Motor neuron (in vitro differentiated cells): Measurements from ENCODE around the gene DLG2. TPM values are rescaled to one million over a fixed set of nuclear protein-coding genes. Genes with fewer than 3 reads are reported as not detected.
"Not testable (repeated sequence)": the region's sequence is repeated elsewhere in the genome, so short reads cannot be mapped to it uniquely, and the experiment has no call there.

Experiments used
- ATAC-seq, 8 experiments: fragments of 200-7000 bp; cut with Tn5 transposase; replicated peaks in 6 of 8; 2 replicates each; pipeline ENCODE4 v1.8.0; 2021; ENCODE audit warnings: mild to moderate bottlenecking in 8 of 8, moderate library complexity in 8 of 8
- H3K27ac ChIP-seq, 2 donors: fragments of 250-450 bp; sonication (Bioruptor Pico); 2 replicates each; pipeline ENCODE4 v1.9.0; 2021; ENCODE audit warnings: antibody characterized with exemption in 2 of 2, mild to moderate bottlenecking in 2 of 2, moderate library complexity in 1 of 2
- H3K4me1 ChIP-seq, 2 donors: fragments of 250-450 bp; sonication (Bioruptor Pico); replicated peaks in 1 of 2; 2 replicates each; pipeline ENCODE4 v1.6.1; 2021; ENCODE audit warnings: antibody characterized with exemption in 2 of 2, mild to moderate bottlenecking in 2 of 2, moderate library complexity in 1 of 2
- H3K4me3 ChIP-seq, 5 donors: fragments of 250-450 bp; sonication (Bioruptor Pico); 2 replicates each; pipeline ENCODE4 v1.9.0; 2021; ENCODE audit warnings: antibody characterized with exemption in 5 of 5, mild to moderate bottlenecking in 5 of 5, moderate library complexity in 4 of 5
- WGBS, 10 experiments: fragments of 450-650 bp; shearing (Covaris generic); methylation state at CpG; one replicate each; pipeline ENCODE4 v1.0.0; 2022; 5-methylcytosine and 5-hydroxymethylcytosine counted together
- in situ Hi-C, 9 experiments: fragments of 400-800 bp; cut with MboI; loops; one replicate each; pipeline ENCODE4 v1.15.0; 2021; ENCODE audit warnings: low sequenced_read_pairs in 9 of 9, low pct_unique_long_range_greater_than_20kb in 2 of 9; ENCODE audit not compliant: unreplicated experiment in 9 of 9
- total RNA-seq, 8 experiments: library from RNA; unstranded; fragments of 300-600 nt; gene quantifications; 2 replicates each; pipeline versions ENCODE4 v1.2.3 to v1.2.4, GENCODE V29; 2022

The DLG2 gene
- total RNA-seq, 8 experiments from 2014 or later = 1.3 to 17.5 (median 6.5) TPM

DNA sequence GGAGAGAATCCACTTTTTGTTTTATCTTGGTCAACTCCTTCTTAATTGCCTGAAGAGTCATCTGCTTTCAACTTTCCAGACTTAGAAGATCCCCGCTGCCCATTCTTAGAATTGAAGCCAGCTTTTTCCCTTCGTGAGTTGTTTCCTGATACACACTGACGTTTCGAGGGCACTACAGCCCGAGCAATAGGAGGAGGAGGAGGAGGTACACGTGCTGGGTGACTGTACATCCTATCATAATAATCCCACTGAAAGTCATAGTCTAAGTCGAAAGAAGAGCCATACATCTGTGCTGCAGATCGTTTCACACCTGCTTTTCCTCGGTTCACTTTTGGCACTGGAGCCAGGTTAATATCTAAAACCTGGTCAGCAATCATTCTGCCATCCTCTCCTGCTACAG, 606.1 kb downstream of the DLG2 start:
- Histone ChIP-seq H3K4me3 (no peak overlapping the region), H3K27ac (no peak overlapping the region), H3K4me1 (no peaks in the 10 kb centered on the region)
- peak in 3 of 8 experiments; percentile 32 to 71 (median 55) for ATAC-seq
- in situ Hi-C loops = no loop called here
- WGBS, 10 experiments = 7 to 93% (median 80%) methylated on average over 2 to 9 of the region's 9 CpGs; no CpG with 5 or more reads in 1 of the 10 experiments

DNA sequence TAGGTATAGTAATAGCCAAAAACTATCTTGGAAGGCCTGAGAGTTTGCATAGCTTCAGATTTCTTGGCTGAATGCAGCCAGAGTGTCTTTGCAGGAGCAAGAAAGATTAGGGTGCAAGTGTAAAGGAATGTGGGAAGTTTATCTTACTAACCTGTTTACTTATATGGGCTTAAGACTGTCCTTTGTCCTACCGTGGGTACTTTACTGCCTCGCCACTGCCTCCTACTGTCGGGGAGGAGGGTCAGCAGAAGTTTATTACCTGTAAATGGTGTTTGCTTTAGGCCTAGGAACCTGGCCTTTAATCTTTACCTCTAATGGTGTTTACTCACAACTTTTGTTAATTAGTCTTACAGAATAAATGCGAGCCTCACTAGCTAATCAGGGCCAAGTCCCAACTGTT, 633.8 kb downstream of the DLG2 start:
- Histone ChIP-seq H3K4me3 (no peak overlapping the region), H3K27ac (no peak overlapping the region), H3K4me1 (no peaks in the 10 kb centered on the region)
- in situ Hi-C loops = loop anchor here in 1 of 9 experiments (25.0 kb wide), 1 partner anchor 206 kb away; no protein-coding TSS in a partner anchor
- no peak for ATAC-seq
- 50 to 83% (median 72%) methylated on average over 1 to 4 of the region's 4 CpGs; no CpG with 5 or more reads in 2 of the 10 experiments for WGBS, 10 experiments

DNA sequence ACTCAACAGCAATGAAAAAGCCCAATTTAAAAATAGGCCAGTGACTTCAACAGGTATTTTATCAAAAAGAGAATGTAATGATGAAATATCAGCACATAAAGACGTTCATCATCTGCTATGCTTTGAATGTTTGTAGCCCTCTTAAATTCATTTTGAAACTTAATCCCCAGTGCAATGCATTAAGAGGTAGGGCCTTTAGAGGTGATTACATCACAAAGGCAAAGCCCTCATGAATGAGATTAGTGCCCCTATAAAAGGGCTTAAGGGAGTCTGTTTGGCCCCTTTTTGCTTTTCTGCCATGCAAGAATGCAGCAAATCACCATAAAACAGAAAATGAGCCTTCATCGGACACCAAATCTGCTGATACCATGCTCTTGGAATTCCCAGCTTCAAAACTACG, 637.0 kb downstream of the DLG2 start:
- Histone ChIP-seq H3K4me3 (no peak overlapping the region), H3K27ac (no peak overlapping the region), H3K4me1 (no peaks in the 10 kb centered on the region)
- 42 to 96% (median 70%) methylated on average over 1 to 3 of the region's 3 CpGs for WGBS, 10 experiments
- no peak for ATAC-seq
- in situ Hi-C loops = loop anchor here in 1 of 9 experiments (25.0 kb wide), 1 partner anchor 203 kb away; no protein-coding TSS in a partner anchor

DNA sequence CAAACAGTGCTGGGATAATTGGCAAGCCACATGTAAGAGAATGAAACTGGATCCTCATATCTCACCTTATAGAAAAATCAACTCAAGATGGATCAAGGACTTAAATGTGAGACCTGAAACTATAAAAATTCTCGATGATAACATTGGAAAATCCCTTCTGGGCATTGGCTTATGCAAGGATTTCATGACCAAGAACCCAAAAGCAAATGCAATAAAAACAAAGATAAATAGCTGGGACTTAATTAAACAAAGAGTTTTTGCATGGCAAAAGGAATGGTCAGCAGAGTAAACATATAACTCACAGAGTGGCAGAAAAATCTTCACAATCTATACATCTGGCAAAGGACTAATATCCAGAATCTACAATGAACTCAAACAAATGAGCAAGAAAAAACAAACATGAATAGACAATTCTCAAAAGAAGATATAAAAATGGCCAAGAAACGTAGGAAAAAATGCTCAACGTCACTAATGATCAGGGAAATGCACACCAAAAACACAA, 639.4 kb downstream of the DLG2 start:
- WGBS, 10 experiments = 33 to 94% (median 61%) methylated on average over 1 to 3 of the region's 3 CpGs
- not testable (repeated sequence) for H3K4me3 ChIP-seq, ATAC-seq, H3K4me1 ChIP-seq, H3K27ac ChIP-seq
- in situ Hi-C loops = loop anchor here in 1 of 9 experiments (25.0 kb wide), 1 partner anchor 200 kb away; no protein-coding TSS in a partner anchor

DNA sequence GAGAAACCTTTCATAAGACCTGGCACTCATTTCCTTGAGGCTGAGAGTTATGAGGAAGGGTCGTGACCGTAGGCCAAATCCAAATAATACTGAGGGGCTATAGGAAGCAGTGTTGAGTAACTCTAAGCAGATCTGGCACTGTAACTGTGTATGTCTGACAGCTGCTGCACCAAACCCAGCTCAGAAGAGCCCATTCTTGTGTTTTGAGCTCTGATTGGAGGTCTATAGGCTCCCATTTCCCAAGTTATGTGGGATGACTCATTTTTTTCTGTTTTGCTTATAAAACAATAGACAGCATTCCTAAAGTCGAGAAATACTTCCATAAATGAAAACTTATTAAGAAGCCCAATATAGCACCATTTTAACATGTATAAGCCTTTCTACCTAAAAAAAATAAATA, 645.8 kb downstream of the DLG2 start:
- no peak for ATAC-seq
- 37 to 95% (median 81%) methylated on average over 2 to 3 of the region's 3 CpGs for WGBS, 10 experiments
- Histone ChIP-seq H3K4me1 (no peaks in the 10 kb centered on the region), H3K27ac (no peak overlapping the region), H3K4me3 (no peak overlapping the region)
- in situ Hi-C loops = loop anchor here in 1 of 9 experiments (25.0 kb wide), 1 partner anchor 194 kb away; no protein-coding TSS in a partner anchor

DNA sequence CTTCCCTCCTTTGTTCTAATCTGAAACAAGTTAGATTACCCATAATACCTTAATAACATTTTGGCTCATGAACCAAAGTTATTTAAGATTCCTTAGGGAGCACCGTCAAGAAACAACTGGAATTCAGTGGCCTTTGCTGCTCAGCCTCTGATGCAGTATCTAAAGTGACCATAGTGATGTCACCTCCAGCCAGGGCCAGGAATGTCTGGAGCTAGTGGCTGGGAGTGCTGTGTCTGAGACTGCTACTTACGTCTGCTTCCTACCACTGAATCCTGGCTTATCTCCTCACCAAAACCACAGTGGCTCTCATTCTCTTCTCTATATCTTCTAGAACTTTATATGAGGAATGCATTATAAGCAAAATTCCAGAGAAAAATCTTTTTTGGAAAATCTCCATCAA, 658.0 kb downstream of the DLG2 start:
- no peak for ATAC-seq
- H3K4me1 ChIP-seq = no peaks in the 10 kb centered on the region
- no peak overlapping the region for H3K4me3 ChIP-seq

DNA sequence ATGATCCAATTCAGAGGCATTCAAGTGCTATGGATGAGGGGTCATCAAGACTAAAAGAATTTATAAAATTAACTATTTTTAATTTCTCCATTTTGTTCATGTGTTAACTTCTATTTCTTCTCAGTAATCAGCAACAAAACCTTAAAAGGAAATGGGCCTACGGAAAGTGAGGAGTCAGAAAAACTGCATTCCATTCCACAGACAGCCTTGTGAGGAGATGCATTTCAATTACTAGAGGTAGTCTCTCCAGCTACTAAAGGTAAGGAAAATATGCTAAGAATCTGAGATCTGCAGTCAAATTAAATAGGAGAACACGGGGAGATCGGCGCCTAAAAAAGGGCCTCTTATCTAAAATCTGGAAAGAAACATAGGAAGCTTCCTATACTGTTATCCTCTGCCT, 661.7 kb downstream of the DLG2 start:
- WGBS, 10 experiments = 45 to 94% (median 67%) methylated on average over 1 to 4 of the region's 4 CpGs; no CpG with 5 or more reads in 1 of the 10 experiments
- no peak for ATAC-seq
- Histone ChIP-seq H3K27ac (no peak overlapping the region), H3K4me3 (no peak overlapping the region), H3K4me1 (no peaks in the 10 kb centered on the region)
- in situ Hi-C loops = no loop called here

More for the DNA sequence above, 658.0 kb downstream of the DLG2 start:
- in situ Hi-C loops = no loop called here
- WGBS, 10 experiments = 14 to 100% (median 80%) methylated on average over 1 to 2 of the region's 2 CpGs; no CpG with 5 or more reads in 2 of the 10 experiments
- H3K27ac ChIP-seq = no peak overlapping the region

DNA sequence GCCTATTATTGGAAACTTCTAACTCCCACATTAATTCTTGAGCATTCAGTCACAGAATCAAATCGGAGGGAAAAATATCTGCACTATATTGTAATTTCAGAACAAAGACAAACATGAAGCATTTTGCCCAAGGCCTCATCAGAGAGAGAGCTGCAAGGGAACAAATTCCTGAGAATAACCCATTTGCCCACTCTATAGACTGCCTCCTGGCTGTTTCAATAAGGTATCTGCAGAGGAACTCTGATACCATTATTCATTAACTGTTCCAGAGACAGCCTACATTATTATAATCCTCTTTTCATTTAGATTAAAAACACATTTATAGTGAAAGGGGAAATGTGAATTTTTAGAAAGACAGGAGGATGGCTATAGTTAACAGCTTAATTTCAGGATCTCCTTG, 663.9 kb downstream of the DLG2 start:
- no peak overlapping the region for H3K4me3 ChIP-seq
- 0 to 100% (median 33%) methylated on average over 1 of the region's 1 CpG; no CpG with 5 or more reads in 4 of the 10 experiments for WGBS, 10 experiments
- ATAC-seq = no peak

DNA sequence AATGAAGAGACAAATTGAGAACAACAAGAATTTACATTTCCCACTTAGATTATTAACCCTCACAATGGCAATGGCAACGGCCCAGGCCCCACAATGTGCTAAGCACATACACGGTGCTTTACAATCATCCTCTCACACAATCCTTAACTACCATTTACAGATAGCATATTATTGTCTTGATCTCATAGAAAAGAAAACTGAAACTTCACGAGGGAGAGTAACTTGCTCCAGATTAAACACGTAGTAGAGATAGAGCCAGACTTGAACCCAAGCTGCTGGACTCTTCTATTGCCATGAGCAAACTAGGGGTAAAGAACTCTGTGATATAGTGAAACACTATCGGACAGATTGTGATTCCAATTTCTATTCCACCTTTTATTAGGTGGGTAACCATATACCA, 665.1 kb downstream of the DLG2 start:
- in situ Hi-C loops = no loop called here
- Histone ChIP-seq H3K4me1 (no peaks in the 10 kb centered on the region), H3K4me3 (no peak overlapping the region), H3K27ac (no peak overlapping the region)
- WGBS, 10 experiments = 20 to 100% (median 90%) methylated on average over 1 to 5 of the region's 5 CpGs; no CpG with 5 or more reads in 1 of the 10 experiments
- ATAC-seq = no peak

More for the DNA sequence above, 663.9 kb downstream of the DLG2 start:
- H3K4me1 ChIP-seq = no peaks in the 10 kb centered on the region
- no peak overlapping the region for H3K27ac ChIP-seq
- in situ Hi-C loops = no loop called here

DNA sequence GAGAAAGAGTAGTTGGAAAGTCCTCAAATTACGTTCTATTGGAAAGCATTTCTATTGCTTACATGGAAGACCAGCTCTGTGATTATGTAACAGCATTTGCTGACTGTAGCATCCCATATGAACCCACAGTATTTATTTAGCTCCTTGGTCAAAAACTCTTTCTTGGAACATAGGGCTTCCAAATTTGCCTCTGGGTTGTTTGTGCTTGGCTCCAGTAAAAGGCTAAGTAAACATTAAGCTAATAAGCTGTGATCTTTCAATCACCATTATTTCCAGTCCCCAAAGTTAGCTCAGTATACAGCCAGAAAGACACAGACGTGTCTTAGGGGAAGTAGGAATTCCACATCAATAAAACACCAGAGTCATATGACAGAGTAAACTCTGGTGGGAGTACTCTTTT, 668.8 kb downstream of the DLG2 start:
- in situ Hi-C loops = no loop called here
- WGBS, 10 experiments = 20 to 100% (median 80%) methylated on average over 1 to 2 of the region's 2 CpGs; no CpG with 5 or more reads in 1 of the 10 experiments
- Histone ChIP-seq H3K4me3 (no peak overlapping the region), H3K4me1 (no peaks in the 10 kb centered on the region), H3K27ac (no peak overlapping the region)
- ATAC-seq = no peak

DNA sequence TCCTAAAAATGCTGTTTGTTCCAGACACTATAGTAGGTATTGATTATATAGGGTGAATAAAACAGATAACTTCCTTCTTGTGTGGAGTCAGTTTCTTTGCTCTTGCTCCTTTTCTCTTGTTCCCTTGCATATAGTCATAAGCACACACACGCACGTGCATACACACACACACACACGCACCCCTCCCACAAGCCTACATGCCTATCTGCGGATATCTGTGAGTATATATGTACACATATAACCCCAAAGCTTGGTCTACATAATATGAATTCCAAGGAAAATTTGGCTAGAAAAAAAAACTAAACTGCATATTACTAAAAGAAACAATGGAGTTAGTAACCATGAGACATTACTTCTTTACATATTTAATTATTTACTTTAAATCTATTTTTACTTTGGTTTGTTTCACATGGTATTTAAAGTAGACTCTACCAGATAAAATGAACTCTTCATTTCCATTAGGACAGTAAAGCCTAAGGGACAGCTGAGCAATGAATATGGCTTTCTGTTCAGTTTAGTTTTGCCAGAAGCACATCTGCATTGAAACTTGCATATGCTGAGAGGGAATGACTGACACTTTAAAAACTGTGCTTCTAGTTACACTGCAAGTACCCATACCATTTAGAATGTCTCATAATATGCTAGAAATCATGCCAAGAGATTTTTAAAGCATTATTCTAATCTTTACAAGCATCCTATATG, 676.4 kb downstream of the DLG2 start:
- Histone ChIP-seq H3K4me3 (no peak overlapping the region), H3K4me1 (peaks cover 0 to 7% of the 10 kb centered on the region in 2 donors), H3K27ac (no peak overlapping the region)
- 0 to 100% (median 85%) methylated on average over 1 to 4 of the region's 4 CpGs for WGBS, 10 experiments
- ATAC-seq = peak in 3 of 8 experiments; percentile 77 to 92 (median 82)
- in situ Hi-C loops = no loop called here

DNA sequence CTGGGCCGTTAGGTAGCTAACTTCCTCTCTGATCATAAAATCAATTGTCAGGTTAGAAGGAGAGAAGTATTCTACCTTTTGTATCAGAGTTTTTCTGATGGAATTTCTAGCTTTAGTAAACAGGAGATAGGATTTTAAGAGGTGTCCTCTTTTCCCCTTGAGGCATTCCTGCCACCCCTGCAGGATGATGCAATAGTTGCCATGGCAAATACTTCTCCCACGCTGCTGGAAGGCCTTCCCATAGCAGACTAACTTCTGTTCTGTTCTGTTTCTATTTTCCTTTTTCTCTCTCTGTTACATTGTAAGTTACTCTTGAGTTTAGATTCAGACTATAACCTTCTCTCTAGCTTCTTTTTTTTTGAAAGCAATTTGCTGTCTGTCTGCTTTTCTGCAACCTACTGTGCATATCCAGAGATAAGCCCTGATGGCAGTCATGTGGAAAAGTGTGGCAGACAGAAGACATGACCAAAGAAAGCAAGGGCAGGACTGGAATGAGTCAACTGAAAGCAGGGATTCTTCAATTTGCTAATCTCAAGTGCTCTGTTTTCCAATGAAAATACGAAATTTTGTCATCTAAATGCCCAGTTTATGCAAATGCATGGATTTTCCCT, 679.1 kb downstream of the DLG2 start:
- ATAC-seq = peak in 4 of 8 experiments; percentile 13 to 76 (median 54)
- in situ Hi-C loops = no loop called here
- Histone ChIP-seq H3K27ac (no peak overlapping the region), H3K4me3 (no peak overlapping the region), H3K4me1 (peaks cover 0 to 7% of the 10 kb centered on the region in 2 donors)
- WGBS, 10 experiments = 30 to 88% (median 69%) methylated on average over 1 to 3 of the region's 3 CpGs

DNA sequence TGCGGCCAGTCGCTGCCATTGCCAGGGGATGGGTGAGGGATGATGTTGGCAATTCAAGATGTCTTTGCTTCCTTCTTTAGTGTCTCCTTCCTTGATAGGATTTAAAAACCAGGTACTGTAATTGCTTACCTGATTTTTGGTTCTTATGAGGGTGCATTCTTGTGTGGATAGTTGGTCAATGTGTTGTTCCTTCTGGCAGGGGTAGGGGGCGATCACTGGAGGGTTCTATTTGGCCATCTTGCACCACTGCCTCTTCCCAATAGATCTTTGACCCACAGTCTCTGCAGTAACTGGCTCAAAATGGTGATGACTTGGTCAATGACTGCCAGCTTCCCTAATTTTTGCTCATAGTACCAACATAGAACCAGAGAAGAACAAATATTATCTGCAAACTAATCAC, 680.1 kb downstream of the DLG2 start:
- 38 to 100% (median 85%) methylated on average over 1 to 3 of the region's 3 CpGs; no CpG with 5 or more reads in 2 of the 10 experiments for WGBS, 10 experiments
- ATAC-seq = no peak
- H3K27ac ChIP-seq = no peak overlapping the region
- in situ Hi-C loops = no loop called here
- peaks cover 0 to 7% of the 10 kb centered on the region in 2 donors for H3K4me1 ChIP-seq
- H3K4me3 ChIP-seq = no peak overlapping the region
